ENCODE data around the gene SLC19A1. TPM values are rescaled to one million over a fixed set of nuclear protein-coding genes. Genes with fewer than 3 reads are reported as not detected.
A peak's percentile ranks its signal among the peaks of the same experiment; 100 is the strongest.

The SLC19A1 gene
- total RNA-seq, 5 donors from 2014 or later (not counting 1 experiment from before 2014, with no cell fraction given): 10.4 to 19.2 (median 16.4) TPM

DNA sequence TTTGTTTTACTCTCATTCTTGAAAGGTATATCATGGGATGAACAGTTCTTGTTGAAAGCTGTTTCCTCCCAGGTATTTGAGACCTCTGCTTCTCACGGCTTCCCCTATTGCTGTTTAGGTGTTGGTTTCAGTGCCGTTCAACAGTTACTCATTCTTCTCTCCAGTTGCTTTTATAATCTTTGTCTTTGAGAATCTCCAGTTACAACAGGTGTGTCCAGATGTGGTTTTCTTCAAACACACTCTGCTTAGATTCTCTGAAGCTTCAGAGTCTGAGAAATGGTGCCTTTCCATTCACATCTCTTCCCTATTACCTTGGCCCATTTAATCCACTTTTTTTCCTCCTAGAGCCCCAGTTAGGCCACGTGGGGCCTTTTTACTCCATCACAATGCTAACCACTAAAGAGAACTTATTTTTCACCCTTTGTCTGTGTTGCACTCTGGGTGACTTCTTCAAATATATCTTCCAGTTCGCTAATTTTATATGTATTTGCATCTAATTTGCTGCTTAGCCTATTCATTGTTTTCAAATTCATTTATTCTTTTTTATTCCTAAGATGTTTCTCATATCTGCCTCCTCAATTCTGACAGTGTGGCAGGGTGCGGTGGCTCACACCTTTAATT, 46.7 kb upstream of the SLC19A1 start:
- Histone ChIP-seq H3K9me3 (no peaks in the 10 kb centered on the region), H3K4me1 (ENCODE audit: control insufficient read depth in 1 of 2, extremely low read depth in 1 of 2, insufficient read depth in 2 of 2, low read length in 2 of 2) (peaks cover 11 to 36% of the 10 kb centered on the region in 2 experiments), H3K27ac (ENCODE audit: low read length) (no peak overlapping the region), H3K4me3 (ENCODE audit: control insufficient read depth in 1 of 2, extremely low read depth in 1 of 2, low read length in 1 of 2) (no peak overlapping the region), H3K27me3 (replicated peaks in 1 of 2; ENCODE audit: control insufficient read depth in 2 of 2, extremely low read depth in 1 of 2, insufficient read depth in 2 of 2, low read length in 1 of 2) (peaks cover 3 to 18% of the 10 kb centered on the region in 2 experiments), H3K36me3 (ENCODE audit: control insufficient read depth in 2 of 2, extremely low read depth in 1 of 2, insufficient read depth in 1 of 2, low read length in 1 of 2) (no peaks in the 10 kb centered on the region)
- no peak for DNase-seq
- peaks cover 0 to 11% (median 5%) of the 10 kb centered on the region in 3 donors for H3K4me1 Mint-ChIP-seq
- H3K27me3 Mint-ChIP-seq: peaks cover 7 to 16% of the 10 kb centered on the region in 2 donors
- ChIA-PET POLR2A (interaction anchor here in 1 of 2 donors (0.7 kb wide), 1 partner anchor 53 kb away, joined by 8 read pairs; no protein-coding TSS in a partner anchor), CTCF (no interaction called here)
- H3K4me3 Mint-ChIP-seq: peak overlapping the region in 1 of 3 donors; percentile 15
- peaks cover 8 to 18% (median 13%) of the 10 kb centered on the region in 3 donors for H3K9me3 Mint-ChIP-seq
- H3K36me3 Mint-ChIP-seq: peaks cover 4% of the 10 kb centered on the region
- no peak for ATAC-seq (replicated peaks in 1 of 4)
- WGBS (ENCODE audit: insufficient coverage): 29% methylated on average over 1 of the region's 5 CpGs
- H3K27ac Mint-ChIP-seq: no peak overlapping the region

GRCh38 chr21:45588086-45588825, 46.0 kb upstream of the SLC19A1 start:
- no peaks in the 10 kb centered on the region for H3K36me3 ChIP-seq (ENCODE audit: control insufficient read depth in 2 of 2, extremely low read depth in 1 of 2, insufficient read depth in 1 of 2, low read length in 1 of 2)
- no peak overlapping the region for H3K4me3 Mint-ChIP-seq
- CTCF ChIA-PET: interaction anchor here in 1 of 2 donors (0.5 kb wide), 1 partner anchor 233 kb away, joined by 3 read pairs; no protein-coding TSS in a partner anchor
- H3K4me1 Mint-ChIP-seq: peaks cover 0 to 5% (median 3%) of the 10 kb centered on the region in 3 donors
- peaks cover 4% of the 10 kb centered on the region for H3K36me3 Mint-ChIP-seq
- peaks cover 11 to 36% of the 10 kb centered on the region in 2 experiments for H3K4me1 ChIP-seq (ENCODE audit: control insufficient read depth in 1 of 2, extremely low read depth in 1 of 2, insufficient read depth in 2 of 2, low read length in 2 of 2)
- DNase-seq: peak in 1 of 35 experiments; percentile 9
- no peak overlapping the region for H3K27ac Mint-ChIP-seq
- H3K27me3 Mint-ChIP-seq: peaks cover 7 to 16% of the 10 kb centered on the region in 2 donors
- H3K9me3 Mint-ChIP-seq: peaks cover 8 to 18% (median 13%) of the 10 kb centered on the region in 3 donors
- H3K27me3 ChIP-seq (replicated peaks in 1 of 2; ENCODE audit: control insufficient read depth in 2 of 2, extremely low read depth in 1 of 2, insufficient read depth in 2 of 2, low read length in 1 of 2): peaks cover 3 to 18% of the 10 kb centered on the region in 2 experiments
- H3K27ac ChIP-seq (ENCODE audit: low read length): no peak overlapping the region
- ATAC-seq (replicated peaks in 1 of 4): no peak
- H3K9me3 ChIP-seq: no peaks in the 10 kb centered on the region
- POLR2A ChIA-PET: no interaction called here
- 86% methylated on average over 9 of the region's 10 CpGs for WGBS (ENCODE audit: insufficient coverage)
- no peak overlapping the region for H3K4me3 ChIP-seq (ENCODE audit: control insufficient read depth in 1 of 2, extremely low read depth in 1 of 2, low read length in 1 of 2)

DNA sequence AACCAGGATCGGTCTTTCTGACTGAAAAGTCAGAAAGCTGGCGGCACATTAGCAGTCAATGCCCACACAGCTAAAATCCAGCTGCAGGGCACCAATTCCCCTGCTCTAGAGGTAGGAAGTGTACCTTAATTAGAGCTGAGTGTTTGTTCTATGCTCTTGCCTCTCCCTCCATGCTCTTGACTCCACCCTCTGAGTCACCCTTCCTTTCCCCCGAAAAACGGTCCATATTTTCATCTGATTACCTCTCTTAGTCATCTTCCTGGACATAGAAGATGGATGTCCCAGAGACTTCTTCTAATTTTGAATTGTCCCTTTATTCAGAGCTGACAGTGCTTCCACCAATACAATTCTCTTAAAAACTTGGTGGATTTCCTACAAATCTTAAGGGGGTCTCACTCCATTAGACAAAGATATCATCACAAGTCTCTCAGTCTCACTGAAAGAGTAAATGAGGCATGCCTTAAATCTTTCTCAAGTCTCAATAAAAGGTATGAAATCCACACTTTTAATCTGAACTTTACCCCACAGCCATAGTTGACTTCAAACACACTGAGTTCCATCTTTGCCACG, 44.1 kb upstream of the SLC19A1 start:
- peaks cover 8 to 24% (median 17%) of the 10 kb centered on the region in 3 donors for H3K9me3 Mint-ChIP-seq
- H3K36me3 Mint-ChIP-seq: peaks cover 4% of the 10 kb centered on the region
- H3K4me1 ChIP-seq (ENCODE audit: control insufficient read depth in 1 of 2, extremely low read depth in 1 of 2, insufficient read depth in 2 of 2, low read length in 2 of 2): peaks cover 5 to 18% of the 10 kb centered on the region in 2 experiments
- peaks cover 3 to 22% of the 10 kb centered on the region in 2 experiments for H3K27me3 ChIP-seq (replicated peaks in 1 of 2; ENCODE audit: control insufficient read depth in 2 of 2, extremely low read depth in 1 of 2, insufficient read depth in 2 of 2, low read length in 1 of 2)
- H3K4me3 Mint-ChIP-seq: no peak overlapping the region
- no peak overlapping the region for H3K27ac Mint-ChIP-seq
- no peaks in the 10 kb centered on the region for H3K9me3 ChIP-seq
- H3K27ac ChIP-seq (ENCODE audit: low read length): no peak overlapping the region
- CTCF ChIA-PET: no interaction called here
- H3K4me3 ChIP-seq (ENCODE audit: control insufficient read depth in 1 of 2, extremely low read depth in 1 of 2, low read length in 1 of 2): no peak overlapping the region
- peaks cover 0 to 5% (median 2%) of the 10 kb centered on the region in 3 donors for H3K4me1 Mint-ChIP-seq
- WGBS (ENCODE audit: insufficient coverage): 69% methylated on average over 2 of the region's 5 CpGs
- H3K27me3 Mint-ChIP-seq: peaks cover 7 to 20% of the 10 kb centered on the region in 2 donors
- DNase-seq (no peak), ATAC-seq (replicated peaks in 1 of 4) (no peak)
- H3K36me3 ChIP-seq (ENCODE audit: control insufficient read depth in 2 of 2, extremely low read depth in 1 of 2, insufficient read depth in 1 of 2, low read length in 1 of 2): no peaks in the 10 kb centered on the region
- POLR2A ChIA-PET: no interaction called here

GRCh38 chr21:45584786-45585185, 42.5 kb upstream of the SLC19A1 start:
- ATAC-seq (replicated peaks in 1 of 4): no peak
- Mint-ChIP-seq H3K4me1 (peaks cover 0 to 5% (median 2%) of the 10 kb centered on the region in 3 donors), H3K27ac (no peak overlapping the region), H3K36me3 (peaks cover 4% of the 10 kb centered on the region), H3K4me3 (no peak overlapping the region), H3K9me3 (peaks cover 8 to 24% (median 17%) of the 10 kb centered on the region in 3 donors), H3K27me3 (peaks cover 7 to 22% of the 10 kb centered on the region in 2 donors)
- Histone ChIP-seq H3K4me3 (ENCODE audit: control insufficient read depth in 1 of 2, extremely low read depth in 1 of 2, low read length in 1 of 2) (no peak overlapping the region), H3K27ac (ENCODE audit: low read length) (no peak overlapping the region), H3K9me3 (no peaks in the 10 kb centered on the region), H3K4me1 (ENCODE audit: control insufficient read depth in 1 of 2, extremely low read depth in 1 of 2, insufficient read depth in 2 of 2, low read length in 2 of 2) (peaks cover 2 to 5% of the 10 kb centered on the region in 2 experiments), H3K27me3 (replicated peaks in 1 of 2; ENCODE audit: control insufficient read depth in 2 of 2, extremely low read depth in 1 of 2, insufficient read depth in 2 of 2, low read length in 1 of 2) (peaks cover 3 to 25% of the 10 kb centered on the region in 2 experiments), H3K36me3 (ENCODE audit: control insufficient read depth in 2 of 2, extremely low read depth in 1 of 2, insufficient read depth in 1 of 2, low read length in 1 of 2) (no peaks in the 10 kb centered on the region)
- DNase-seq: no peak
- 50% methylated on average over 1 of the region's 4 CpGs for WGBS (ENCODE audit: insufficient coverage)
- ChIA-PET CTCF (no interaction called here), POLR2A (no interaction called here)

GRCh38 chr21:45583831-45584509, 41.7 kb upstream of the SLC19A1 start:
- ChIA-PET POLR2A (no interaction called here), CTCF (interaction anchor here in 1 of 2 donors (0.5 kb wide), 1 partner anchor 24 kb away, joined by 5 read pairs; no protein-coding TSS in a partner anchor)
- Histone ChIP-seq H3K4me3 (ENCODE audit: control insufficient read depth in 1 of 2, extremely low read depth in 1 of 2, low read length in 1 of 2) (no peak overlapping the region), H3K27ac (ENCODE audit: low read length) (no peak overlapping the region), H3K4me1 (ENCODE audit: control insufficient read depth in 1 of 2, extremely low read depth in 1 of 2, insufficient read depth in 2 of 2, low read length in 2 of 2) (no peaks in the 10 kb centered on the region), H3K36me3 (ENCODE audit: control insufficient read depth in 2 of 2, extremely low read depth in 1 of 2, insufficient read depth in 1 of 2, low read length in 1 of 2) (no peaks in the 10 kb centered on the region), H3K9me3 (no peaks in the 10 kb centered on the region), H3K27me3 (replicated peaks in 1 of 2; ENCODE audit: control insufficient read depth in 2 of 2, extremely low read depth in 1 of 2, insufficient read depth in 2 of 2, low read length in 1 of 2) (peaks cover 3 to 23% of the 10 kb centered on the region in 2 experiments)
- H3K9me3 Mint-ChIP-seq: peaks cover 8 to 24% (median 17%) of the 10 kb centered on the region in 3 donors
- DNase-seq (no peak), ATAC-seq (replicated peaks in 1 of 4) (no peak)
- peaks cover 0 to 2% (median 2%) of the 10 kb centered on the region in 3 donors for H3K4me1 Mint-ChIP-seq
- H3K4me3 Mint-ChIP-seq: no peak overlapping the region
- no peak overlapping the region for H3K27ac Mint-ChIP-seq
- H3K36me3 Mint-ChIP-seq: peaks cover 4% of the 10 kb centered on the region
- H3K27me3 Mint-ChIP-seq: peaks cover 7 to 18% of the 10 kb centered on the region in 2 donors
- WGBS (ENCODE audit: insufficient coverage): 68% methylated on average over 8 of the region's 10 CpGs

- DNase-seq: no peak
- H3K27me3 ChIP-seq (replicated peaks in 1 of 2; ENCODE audit: control insufficient read depth in 2 of 2, extremely low read depth in 1 of 2, insufficient read depth in 2 of 2, low read length in 1 of 2): peaks cover 1 to 36% of the 10 kb centered on the region in 2 experiments
- Mint-ChIP-seq H3K4me3 (no peak overlapping the region), H3K27ac (no peak overlapping the region), H3K9me3 (peaks cover 6 to 19% (median 15%) of the 10 kb centered on the region in 3 donors), H3K4me1 (no peaks in the 10 kb centered on the region), H3K36me3 (peaks cover 3% of the 10 kb centered on the region), H3K27me3 (peaks cover 5 to 7% of the 10 kb centered on the region in 2 donors)
- 79% methylated on average over 2 of the region's 5 CpGs for WGBS (ENCODE audit: insufficient coverage)
- H3K4me3 ChIP-seq (ENCODE audit: control insufficient read depth in 1 of 2, extremely low read depth in 1 of 2, low read length in 1 of 2): no peak overlapping the region
- ChIA-PET CTCF (no interaction called here), POLR2A (no interaction called here)
- no peak for ATAC-seq (replicated peaks in 1 of 4)
- no peaks in the 10 kb centered on the region for H3K9me3 ChIP-seq
- no peaks in the 10 kb centered on the region for H3K36me3 ChIP-seq (ENCODE audit: control insufficient read depth in 2 of 2, extremely low read depth in 1 of 2, insufficient read depth in 1 of 2, low read length in 1 of 2)
- no peaks in the 10 kb centered on the region for H3K4me1 ChIP-seq (ENCODE audit: control insufficient read depth in 1 of 2, extremely low read depth in 1 of 2, insufficient read depth in 2 of 2, low read length in 2 of 2)
- H3K27ac ChIP-seq (ENCODE audit: low read length): no peak overlapping the region
Measured at GRCh38 chr21:45582128-45582527, 39.9 kb upstream of the SLC19A1 start.

Data from T-cell (primary cell).